SU-DHL-6 (cell line): ENCODE results near the gene GSG1.

Experiments used
- CTCF ChIP-seq: fragments of 200-600 bp; sonication (generic); IDR thresholded peaks from one replicate; pipeline ENCODE4 v1.5.1; 2017; ENCODE audit warnings: antibody characterized with exemption, mild to moderate bottlenecking, low read length, moderate library complexity; ENCODE audit not compliant: insufficient read depth, poor library complexity, severe bottlenecking
- EZH2phosphoT487 ChIP-seq: fragments of 200-600 bp; sonication (generic), shearing (Covaris generic); conservative IDR thresholded peaks from 2 replicates; pipeline ENCODE4 v1.6.1; 2018; ENCODE audit warnings: mild to moderate bottlenecking, antibody characterized with exemption, low read length, moderate library complexity, mixed read lengths

GRCh38 chr12:13148485-13148847 lies 45.0 kb upstream of the GSG1 start:
- TF ChIP-seq CTCF (no peak), EZH2phosphoT487 (no peak)
